ENCODE results near the gene PARD3. TPM values are rescaled to one million over a fixed set of nuclear protein-coding genes. Genes with fewer than 3 reads are reported as not detected.
A peak's percentile ranks its signal among the peaks of the same experiment; 100 is the strongest.

Gene PARD3
- total and polyA plus RNA-seq, 3 donors from 2014 or later: 31.8 to 59.5 (median 49.5) TPM

GRCh38 chr10:34544400-34544799, 270.7 kb downstream of the PARD3 start:
- intact Hi-C loops (cut with DNase I; ENCODE audit: low total_unique reads): no loop called here
- no peak overlapping the region for H3K27ac ChIP-seq

GRCh38 chr10:34543716-34544115, 271.4 kb downstream of the PARD3 start:
- 80 to 81% methylated on average over 2 of the region's 2 CpGs for whole genome bisulfite sequencing, 2 donors
- no peaks in the 10 kb centered on the region for H3K27me3 ChIP-seq
- H3K4me1 ChIP-seq: no peaks in the 10 kb centered on the region
- DNase-seq: no peak
- no peaks in the 10 kb centered on the region for H3K9me3 ChIP-seq
- H3K36me3 ChIP-seq (ENCODE audit: low read depth, missing control alignments): no peaks in the 10 kb centered on the region
- TF ChIP-seq POLR2A (IDR thresholded peaks at IDR 0.05) (no peak), CTCF (IDR thresholded peaks at IDR 0.05) (no peak)
- H3K4me3 ChIP-seq: no peak overlapping the region
- intact Hi-C loops (cut with DNase I; ENCODE audit: low total_unique reads): no loop called here
- H3K27ac ChIP-seq: no peak overlapping the region

More at GRCh38 chr10:34544400-34544799, 270.7 kb downstream of the PARD3 start:
- DNase-seq: no peak
- Histone ChIP-seq H3K9me3 (no peaks in the 10 kb centered on the region), H3K27me3 (no peaks in the 10 kb centered on the region), H3K36me3 (ENCODE audit: low read depth, missing control alignments) (no peaks in the 10 kb centered on the region), H3K4me3 (no peak overlapping the region), H3K4me1 (no peaks in the 10 kb centered on the region)
- no peak for TF ChIP-seq POLR2A (IDR thresholded peaks at IDR 0.05)
- TF ChIP-seq CTCF (IDR thresholded peaks at IDR 0.05): no peak

- H3K4me1 ChIP-seq: peaks cover 5% of the 10 kb centered on the region
- WGBS, 2 donors: 77 to 79% methylated on average over 7 of the region's 7 CpGs
- no peak overlapping the region for H3K4me3 ChIP-seq
- H3K27me3 ChIP-seq: no peaks in the 10 kb centered on the region
- H3K27ac ChIP-seq: no peak overlapping the region
- no peak for DNase-seq
- no peaks in the 10 kb centered on the region for H3K36me3 ChIP-seq (ENCODE audit: low read depth, missing control alignments)
- intact Hi-C loops (cut with DNase I; ENCODE audit: low total_unique reads): no loop called here
- H3K9me3 ChIP-seq: no peaks in the 10 kb centered on the region
- TF ChIP-seq POLR2A (IDR thresholded peaks at IDR 0.05) (no peak), CTCF (IDR thresholded peaks at IDR 0.05) (no peak)
Observed at GRCh38 chr10:34540492-34540891, 274.6 kb downstream of the PARD3 start.

- DNase-seq: peak; percentile 53
- intact Hi-C loops (cut with DNase I; ENCODE audit: low total_unique reads): no loop called here
- Histone ChIP-seq H3K4me1 (peaks cover 5% of the 10 kb centered on the region), H3K27ac (peak overlapping the region; percentile 32 to 39), H3K27me3 (no peaks in the 10 kb centered on the region), H3K36me3 (ENCODE audit: low read depth, missing control alignments) (no peaks in the 10 kb centered on the region), H3K4me3 (peak overlapping the region in 1 of 2 donors; percentile 30), H3K9me3 (no peaks in the 10 kb centered on the region)
- WGBS, 2 donors: 40 to 51% methylated on average over 13 of the region's 13 CpGs
- TF ChIP-seq CTCF (IDR thresholded peaks at IDR 0.05): no peak
- no peak for TF ChIP-seq POLR2A (IDR thresholded peaks at IDR 0.05)
Observed at GRCh38 chr10:34539533-34540315, 275.4 kb downstream of the PARD3 start.
